ENCODE results near the gene DDX11. TPM values are rescaled to one million over a fixed set of nuclear protein-coding genes. Genes with fewer than 3 reads are reported as not detected.

Gene DDX11
- total RNA-seq, 2 experiments from 2014 or later, result 184 to 193 TPM

Other genes with a start within 250 kb of the DDX11 start
- gene TSPAN11, start 147.1 kb upstream of the DDX11 start, total RNA-seq, result not detected